Measurements from ENCODE around the gene PPM1D.

DNA sequence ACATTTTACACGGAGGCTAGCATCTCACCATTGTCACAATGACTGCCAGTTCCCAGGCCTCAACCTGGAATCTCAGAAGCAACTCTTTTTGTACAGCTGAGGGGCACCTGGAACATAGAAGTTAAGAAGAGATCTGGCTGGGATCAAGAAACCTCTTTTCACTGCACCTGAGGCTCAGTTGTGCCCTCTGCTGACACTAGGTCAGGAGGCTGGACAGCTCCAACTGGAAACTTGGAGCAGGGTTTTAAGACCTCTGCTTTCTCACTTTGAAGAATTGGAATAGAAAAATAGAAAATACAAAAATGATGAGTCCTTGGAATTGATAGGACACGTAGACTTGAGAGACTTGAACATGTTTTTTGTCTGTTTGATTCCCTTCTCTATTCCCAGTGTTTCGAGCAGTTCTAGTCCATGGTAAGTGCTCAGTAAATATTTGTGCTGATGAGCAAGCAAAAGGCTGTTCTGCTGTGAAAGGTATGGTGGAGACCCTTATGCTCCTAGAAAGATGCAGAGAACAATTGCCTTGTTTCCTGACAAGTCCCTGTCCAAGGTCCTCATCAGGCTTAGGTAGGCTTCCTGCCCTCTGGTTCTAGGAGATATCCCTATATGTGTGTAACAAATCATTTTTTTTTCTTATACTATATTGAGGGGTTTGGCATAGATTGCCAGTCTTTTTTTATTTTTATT is 13.6 kb upstream of the PPM1D start:
- TF ChIP-seq POLR2AphosphoS5 (IDR thresholded peaks at IDR 0.05) = no peak
- TF ChIP-seq, protein P1, sequence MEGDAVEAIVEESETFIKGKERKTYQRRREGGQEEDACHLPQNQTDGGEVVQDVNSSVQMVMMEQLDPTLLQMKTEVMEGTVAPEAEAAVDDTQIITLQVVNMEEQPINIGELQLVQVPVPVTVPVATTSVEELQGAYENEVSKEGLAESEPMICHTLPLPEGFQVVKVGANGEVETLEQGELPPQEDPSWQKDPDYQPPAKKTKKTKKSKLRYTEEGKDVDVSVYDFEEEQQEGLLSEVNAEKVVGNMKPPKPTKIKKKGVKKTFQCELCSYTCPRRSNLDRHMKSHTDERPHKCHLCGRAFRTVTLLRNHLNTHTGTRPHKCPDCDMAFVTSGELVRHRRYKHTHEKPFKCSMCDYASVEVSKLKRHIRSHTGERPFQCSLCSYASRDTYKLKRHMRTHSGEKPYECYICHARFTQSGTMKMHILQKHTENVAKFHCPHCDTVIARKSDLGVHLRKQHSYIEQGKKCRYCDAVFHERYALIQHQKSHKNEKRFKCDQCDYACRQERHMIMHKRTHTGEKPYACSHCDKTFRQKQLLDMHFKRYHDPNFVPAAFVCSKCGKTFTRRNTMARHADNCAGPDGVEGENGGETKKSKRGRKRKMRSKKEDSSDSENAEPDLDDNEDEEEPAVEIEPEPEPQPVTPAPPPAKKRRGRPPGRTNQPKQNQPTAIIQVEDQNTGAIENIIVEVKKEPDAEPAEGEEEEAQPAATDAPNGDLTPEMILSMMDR (IDR thresholded peaks at IDR 0.05) = no peak

All from sigmoid colon (tissue), 4 donors.